ENCODE measurements around the gene PRDM1.

DNA sequence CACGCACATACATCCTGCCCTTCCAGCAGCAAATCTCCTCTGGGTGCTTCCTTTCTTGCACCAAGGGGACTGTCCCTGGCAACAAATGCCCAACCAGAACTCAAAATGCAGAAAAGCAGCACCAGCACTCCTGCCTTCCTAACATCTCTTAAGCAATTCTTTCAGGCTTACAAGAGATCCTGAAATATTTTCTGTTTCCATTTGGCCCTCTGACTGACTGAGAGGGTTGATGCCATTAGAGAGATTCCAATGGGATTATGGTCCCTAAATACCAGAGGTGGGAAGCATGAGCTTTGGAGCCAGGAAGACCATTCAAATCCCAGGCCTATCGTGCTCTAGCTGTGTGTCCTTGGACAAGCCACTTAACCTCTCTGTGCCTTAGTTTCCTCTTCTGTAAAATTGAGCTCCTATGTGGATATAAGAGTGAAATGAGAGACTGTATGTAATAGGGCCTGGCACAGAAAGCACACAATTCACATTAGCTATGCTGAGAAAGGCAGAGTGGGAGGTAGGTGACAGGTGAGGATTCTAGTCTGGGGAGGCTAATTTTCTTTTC, 56.8 kb downstream of the PRDM1 start:
- TF ChIP-seq, protein P1, sequence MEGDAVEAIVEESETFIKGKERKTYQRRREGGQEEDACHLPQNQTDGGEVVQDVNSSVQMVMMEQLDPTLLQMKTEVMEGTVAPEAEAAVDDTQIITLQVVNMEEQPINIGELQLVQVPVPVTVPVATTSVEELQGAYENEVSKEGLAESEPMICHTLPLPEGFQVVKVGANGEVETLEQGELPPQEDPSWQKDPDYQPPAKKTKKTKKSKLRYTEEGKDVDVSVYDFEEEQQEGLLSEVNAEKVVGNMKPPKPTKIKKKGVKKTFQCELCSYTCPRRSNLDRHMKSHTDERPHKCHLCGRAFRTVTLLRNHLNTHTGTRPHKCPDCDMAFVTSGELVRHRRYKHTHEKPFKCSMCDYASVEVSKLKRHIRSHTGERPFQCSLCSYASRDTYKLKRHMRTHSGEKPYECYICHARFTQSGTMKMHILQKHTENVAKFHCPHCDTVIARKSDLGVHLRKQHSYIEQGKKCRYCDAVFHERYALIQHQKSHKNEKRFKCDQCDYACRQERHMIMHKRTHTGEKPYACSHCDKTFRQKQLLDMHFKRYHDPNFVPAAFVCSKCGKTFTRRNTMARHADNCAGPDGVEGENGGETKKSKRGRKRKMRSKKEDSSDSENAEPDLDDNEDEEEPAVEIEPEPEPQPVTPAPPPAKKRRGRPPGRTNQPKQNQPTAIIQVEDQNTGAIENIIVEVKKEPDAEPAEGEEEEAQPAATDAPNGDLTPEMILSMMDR (IDR thresholded peaks at IDR 0.05), result no peak
- no peak for TF ChIP-seq POLR2AphosphoS5 (IDR thresholded peaks at IDR 0.05)

Data from upper lobe of left lung (tissue), 4 donors.